Measurements from ENCODE around the gene AZIN2. TPM values are rescaled to one million over a fixed set of nuclear protein-coding genes. Genes with fewer than 3 reads are reported as not detected.

Gene AZIN2
- total RNA-seq, 2 experiments from 2014 or later = 0.27 to 0.63 TPM

- no peaks in the 10 kb centered on the region for H3K79me2 ChIP-seq (ENCODE audit: insufficient read depth, low read depth, low read length)
- H2AFZ ChIP-seq (ENCODE audit: low read length) = no peak overlapping the region
- no peak overlapping the region for H3K4me2 ChIP-seq (ENCODE audit: low read length)
- TF ChIP-seq CTCF (conservative IDR thresholded peaks at IDR 0.05; ENCODE audit: low read length) (no peak), EZH2phosphoT487 (IDR thresholded peaks at IDR 0.05; ENCODE audit: borderline replicate concordance, low read depth, low read length) (no peak)
- H3K9me2 ChIP-seq (ENCODE audit: insufficient read depth, low read length) = no peaks in the 10 kb centered on the region
- no TSS peak for BruUV-seq (replicated peaks)
- no peak overlapping the region for H3K4me3 ChIP-seq (ENCODE audit: low read depth, low read length, poor library complexity, severe bottlenecking)
- intact Hi-C loops (cut with micrococcal nuclease; ENCODE audit: unreplicated experiment) = no loop called here
- no peak overlapping the region for H3K27ac ChIP-seq (ENCODE audit: low read depth, low read length, poor library complexity, severe bottlenecking)
- peaks cover 11% of the 10 kb centered on the region for H3K4me1 ChIP-seq (ENCODE audit: insufficient read depth, low read length, poor library complexity, severe bottlenecking)
- DNase-seq (ENCODE audit: low spot score) = no peak
- H3K9me3 ChIP-seq (ENCODE audit: low read length) = no peaks in the 10 kb centered on the region
- H3K36me3 ChIP-seq (ENCODE audit: insufficient read depth, low read length) = no peaks in the 10 kb centered on the region
- H4K20me1 ChIP-seq (ENCODE audit: insufficient read depth, low read length) = no peaks in the 10 kb centered on the region
- ChIA-PET CTCF (ENCODE audit: unreplicated experiment) (no interaction called here), POLR2A (no interaction called here)
Observed at GRCh38 chr1:33169290-33170055, 88.5 kb downstream of the AZIN2 start.

Other genes starting within 250 kb of the AZIN2 start
- not detected in 2 replicates for gene FNDC5, start 210.2 kb upstream of the AZIN2 start, total RNA-seq (2014; rRNA removed; shearing (Covaris generic))
- gene FNDC5, start 210.2 kb upstream of the AZIN2 start, total RNA-seq (2022) = not detected in 2 replicates
- gene HPCA, start 194.7 kb upstream of the AZIN2 start, total RNA-seq (2014; rRNA removed; shearing (Covaris generic)) = 3.3 and 4.2 TPM in 2 replicates
- 0.36 and 1.2 TPM in 2 replicates for gene HPCA, start 194.7 kb upstream of the AZIN2 start, total RNA-seq (2022)
- 2.2 and 3.1 TPM in 2 replicates for gene TMEM54, start 179.8 kb upstream of the AZIN2 start, total RNA-seq (2014; rRNA removed; shearing (Covaris generic))
- 0.93 and 1.7 TPM in 2 replicates for gene TMEM54, start 179.8 kb upstream of the AZIN2 start, total RNA-seq (2022)
- 21.1 and 23.0 TPM in 2 replicates for gene RNF19B, start 116.3 kb upstream of the AZIN2 start, total RNA-seq (2014; rRNA removed; shearing (Covaris generic))
- 33.6 and 36.8 TPM in 2 replicates for gene RNF19B, start 116.3 kb upstream of the AZIN2 start, total RNA-seq (2022)
- 185 and 223 TPM in 2 replicates for gene AK2, start 44.3 kb upstream of the AZIN2 start, total RNA-seq (2014; rRNA removed; shearing (Covaris generic))
- gene AK2, start 44.3 kb upstream of the AZIN2 start, total RNA-seq (2022) = 256 and 298 TPM in 2 replicates
- 2.0 and 2.4 TPM in 2 replicates for gene TRIM62, start 100.9 kb downstream of the AZIN2 start, total RNA-seq (2014; rRNA removed; shearing (Covaris generic))
- 8.4 and 8.8 TPM in 2 replicates for gene TRIM62, start 100.9 kb downstream of the AZIN2 start, total RNA-seq (2022)
- 8.9 and 10.2 TPM in 2 replicates for gene ZNF362, start 175.3 kb downstream of the AZIN2 start, total RNA-seq (2014; rRNA removed; shearing (Covaris generic))
- 26.1 and 29.0 TPM in 2 replicates for gene ZNF362, start 175.3 kb downstream of the AZIN2 start, total RNA-seq (2022)
- gene A3GALT2, start 239.9 kb downstream of the AZIN2 start, total RNA-seq (2014; rRNA removed; shearing (Covaris generic)) = not detected in 2 replicates
- not detected in 2 replicates for gene A3GALT2, start 239.9 kb downstream of the AZIN2 start, total RNA-seq (2022)